GM12878 (cell line): ENCODE results near the gene FAM229A. TPM values are rescaled to one million over a fixed set of nuclear protein-coding genes. Genes with fewer than 3 reads are reported as not detected.

ENCODE experiments used
- ATAC-seq: fragments of 200-7000 bp; cut with Tn5 transposase; 3 replicates; pipeline ENCODE4 v1.9.1; 2020; ENCODE audit warnings: mild to moderate bottlenecking, moderate library complexity
- BruUV-seq: library from RNA; stranded (reverse); fragments of 400-500 nt; replicated peaks from 2 replicates; lab custom pipeline; 2021; lab: Mats Ljungman, UMichigan
- CTCF ChIA-PET: fragments of 300-600 bp; sonication (Branson Sonifier 250); formaldehyde crosslinking; extraction: SDS; loops from one replicate; lab custom pipeline; 2021; ENCODE audit warnings: inconsistent platforms; lab: Yijun Ruan, JAX
- POLR2A ChIA-PET: fragments of 350-600 bp; formaldehyde crosslinking; extraction: SDS; loops from one replicate; lab custom pipeline; 2021; ENCODE audit warnings: inconsistent platforms; lab: Charles Lee
- RAD21 ChIA-PET: fragments of 300-600 bp; sonication (Branson Sonifier 250); formaldehyde crosslinking; loops from one replicate; lab custom pipeline; 2023; ENCODE audit warnings: antibody characterized with exemption; ENCODE audit not compliant: unreplicated experiment; lab: Charles Lee
- SMC1A ChIA-PET: fragments of 300-600 bp; sonication (Branson Sonifier 250); formaldehyde crosslinking; loops from one replicate; lab custom pipeline; 2023; ENCODE audit not compliant: unreplicated experiment, uncharacterized antibody; lab: Charles Lee
- DNase-seq: peaks from one replicate; pipeline ENCODE4 v3.0.0-alpha.2; 2011; ENCODE audit warnings: low read depth, low spot score
- FAIRE-seq: peaks from 3 replicates; lab custom pipeline; 2011; peaks lifted over from hg19 to GRCh38; lab: Jason Lieb, UNC
- H2AFZ ChIP-seq: 2 replicates; pipeline ENCODE4 v1.6.0; 2011; ENCODE audit warnings: low read depth, low read length, control low read depth; ENCODE audit not compliant: control insufficient read depth
- H3K27ac ChIP-seq: 2 replicates; pipeline ENCODE4 v1.5.1; 2011; ENCODE audit warnings: control low read depth; ENCODE audit not compliant: control insufficient read depth, insufficient read depth
- H3K27me3 ChIP-seq, 2 experiments: replicated peaks in 1 of 2; 2 replicates each; pipeline versions ENCODE4 v1.6.0 to v1.6.1; 2011; ENCODE audit warnings: low read length in 1 of 2; ENCODE audit not compliant: control insufficient read depth in 2 of 2, insufficient read depth in 2 of 2
- H3K36me3 ChIP-seq, 2 experiments: 2 replicates each; pipeline ENCODE4 v1.5.1; 2011; ENCODE audit warnings: low read length in 1 of 2; ENCODE audit not compliant: control insufficient read depth in 2 of 2, insufficient read depth in 2 of 2
- H3K4me1 ChIP-seq: 2 replicates; pipeline ENCODE4 v1.6.1; 2011; ENCODE audit warnings: mild to moderate bottlenecking, low read length, moderate library complexity, mixed read lengths; ENCODE audit not compliant: control insufficient read depth, insufficient read depth
- H3K4me2 ChIP-seq: 2 replicates; pipeline ENCODE4 v1.6.0; 2011; ENCODE audit warnings: control low read depth; ENCODE audit not compliant: control insufficient read depth, insufficient read depth
- H3K4me3 ChIP-seq: fragments of 200-600 bp; sonication (generic); 2 replicates; pipeline ENCODE4 v1.5.1; 2016
- H3K79me2 ChIP-seq: 2 replicates; pipeline ENCODE4 v1.6.0; 2011; ENCODE audit warnings: low read length; ENCODE audit not compliant: control insufficient read depth, insufficient read depth
- H3K9ac ChIP-seq: 2 replicates; pipeline ENCODE4 v1.8.0; 2011; ENCODE audit warnings: low read length, control low read depth, mixed read lengths; ENCODE audit not compliant: control insufficient read depth, insufficient read depth
- H3K9me3 ChIP-seq: replicated peaks from 3 replicates; pipeline ENCODE4 v1.5.1; 2011; ENCODE audit warnings: mild to moderate bottlenecking, low read length; ENCODE audit not compliant: control insufficient read depth, insufficient read depth
- H4K20me1 ChIP-seq: 2 replicates; pipeline ENCODE4 v1.6.0; 2011; ENCODE audit not compliant: control insufficient read depth, insufficient read depth
- BHLHE40 ChIP-seq, 2 experiments: fragments of 450-650 bp in 1 of 2; IDR thresholded peaks; 2 replicates each; pipeline ENCODE4 v1.6.1; 2011 to 2017; ENCODE audit warnings: low read depth in 2 of 2, borderline replicate concordance in 1 of 2, improper control_type of control experiment in 1 of 2, low read length in 1 of 2, mild to moderate bottlenecking in 1 of 2
- CEBPB ChIP-seq, 2 experiments: fragments of 150-350 bp in 1 of 2; IDR thresholded peaks; 2 replicates each; pipeline ENCODE4 v1.6.1; 2012 to 2014; ENCODE audit warnings: low read depth in 2 of 2, low read length in 2 of 2, borderline replicate concordance in 1 of 2, inconsistent platforms in 1 of 2
- E4F1 ChIP-seq: fragments of 450-650 bp; IDR thresholded peaks from 2 replicates; pipeline ENCODE4 v1.6.1; 2018; ENCODE audit warnings: borderline replicate concordance, mild to moderate bottlenecking; ENCODE audit not compliant: partially characterized antibody
- ETV6 ChIP-seq, 2 experiments: fragments of 450-650 bp in 1 of 2; IDR thresholded peaks in 1 of 2; conservative IDR thresholded peaks in 1 of 2; 2 replicates each; pipeline ENCODE4 v1.6.1; 2014; ENCODE audit warnings: antibody characterized with exemption in 1 of 2, borderline replicate concordance in 1 of 2, low read depth in 1 of 2, mild to moderate bottlenecking in 1 of 2, moderate library complexity in 1 of 2
- HDAC2 ChIP-seq: fragments of 200-600 bp; sonication (generic); IDR thresholded peaks from 2 replicates; pipeline ENCODE4 v1.6.1; 2017
- IKZF1 ChIP-seq: fragments of 450-650 bp; conservative IDR thresholded peaks from 2 replicates; pipeline ENCODE4 v1.6.1; 2017; ENCODE audit warnings: antibody characterized with exemption, mild to moderate bottlenecking
- JUNB ChIP-seq: IDR thresholded peaks from 2 replicates; pipeline ENCODE4 v1.6.1; 2016; ENCODE audit warnings: antibody characterized with exemption, mild to moderate bottlenecking
- KDM1A ChIP-seq: fragments of 200-600 bp; sonication (generic); IDR thresholded peaks from 2 replicates; pipeline ENCODE4 v1.6.1; 2016; ENCODE audit warnings: borderline replicate concordance
- KLF5 ChIP-seq: fragments of 450-650 bp; IDR thresholded peaks from 2 replicates; pipeline ENCODE4 v1.6.1; 2014; ENCODE audit warnings: mild to moderate bottlenecking; ENCODE audit not compliant: partially characterized antibody
- MTA3 ChIP-seq: IDR thresholded peaks from 2 replicates; pipeline ENCODE4 v1.6.1; 2012; ENCODE audit warnings: low read length, inconsistent platforms, borderline replicate concordance
- MYC ChIP-seq: IDR thresholded peaks from 2 replicates; pipeline ENCODE4 v1.6.1; 2011; ENCODE audit warnings: mild to moderate bottlenecking, low read length, moderate library complexity, inconsistent platforms; ENCODE audit not compliant: insufficient read depth, insufficient replicate concordance, insufficient read length, severe bottlenecking
- NFYA ChIP-seq: IDR thresholded peaks from 2 replicates; pipeline ENCODE4 v1.6.1; 2011; ENCODE audit warnings: low read depth, mild to moderate bottlenecking, low read length, improper control_type of control experiment, borderline replicate concordance
- NR2C2 ChIP-seq: IDR thresholded peaks from 2 replicates; pipeline ENCODE4 v1.6.1; 2011; ENCODE audit warnings: borderline replicate concordance, low read depth; ENCODE audit not compliant: control insufficient read depth, insufficient read length
- PAX5 ChIP-seq: IDR thresholded peaks from 2 replicates; pipeline ENCODE4 v1.6.1; 2011; ENCODE audit warnings: low read depth, low read length, borderline replicate concordance
- PAX8 ChIP-seq: fragments of 450-650 bp; IDR thresholded peaks from 2 replicates; pipeline ENCODE4 v1.6.1; 2017; ENCODE audit warnings: mild to moderate bottlenecking, moderate library complexity
- POLR2A ChIP-seq: IDR thresholded peaks from 2 replicates; pipeline ENCODE4 v1.6.1; 2011; ENCODE audit warnings: low read depth, mild to moderate bottlenecking, low read length
- POLR2AphosphoS2 ChIP-seq: IDR thresholded peaks from 2 replicates; pipeline ENCODE4 v1.6.1; 2011; ENCODE audit warnings: low read depth, mild to moderate bottlenecking, low read length, improper control_type of control experiment, moderate library complexity
- RCOR1 ChIP-seq: conservative IDR thresholded peaks from 2 replicates; pipeline ENCODE4 v1.6.1; 2012; ENCODE audit warnings: low read depth, low read length, improper control_type of control experiment
- SP1 ChIP-seq: IDR thresholded peaks from one replicate; pipeline ENCODE4 v1.6.1; 2011; ENCODE audit warnings: low read depth, low read length
- SPI1 ChIP-seq: IDR thresholded peaks from 2 replicates; pipeline ENCODE4 v1.6.1; 2011; ENCODE audit warnings: low read depth, mild to moderate bottlenecking, low read length, moderate library complexity, borderline replicate concordance; ENCODE audit not compliant: insufficient read depth
- TBL1XR1 ChIP-seq: IDR thresholded peaks from 2 replicates; pipeline ENCODE4 v1.6.1; 2012; ENCODE audit warnings: low read depth, low read length, improper control_type of control experiment
- TCF12 ChIP-seq: IDR thresholded peaks from 2 replicates; pipeline ENCODE4 v1.6.1; 2011; ENCODE audit warnings: low read depth, mild to moderate bottlenecking, low read length
- YY1 ChIP-seq: IDR thresholded peaks from 2 replicates; pipeline ENCODE4 v1.6.1; 2011; ENCODE audit warnings: low read depth, mild to moderate bottlenecking, low read length
- WGBS: methylation state at CpG from one replicate; pipeline ENCODE4 v1.1.6; 2016; ENCODE audit warnings: low lambda C conversion rate; ENCODE audit not compliant: insufficient replicate concordance, insufficient coverage; ENCODE audit errors: missing lambda C conversion rate; 5-methylcytosine and 5-hydroxymethylcytosine counted together
- in situ Hi-C: fragments of 300-500 bp; cut with MboI; formaldehyde crosslinking; loops from 9 replicates; pipeline ENCODE4 v1.14.3; 2018; ENCODE audit warnings: mixed read lengths
- intact Hi-C: fragments of 100-400 bp; cut with micrococcal nuclease; formaldehyde crosslinking; loops from one replicate; pipeline ENCODE4 v1.14.2; 2022; ENCODE audit not compliant: unreplicated experiment
- polyA plus RNA-seq, 11 experiments: library from polyadenylated mRNA; depleted of rRNA in 4 of 11; unstranded in 6 of 11; stranded (reverse) in 5 of 11; fragments of >200 nt; fragmentation: Nextera tagmentation in 4 of 11; fragmentation: Illumina TruSeq in 1 of 11; extraction: Ambion mirVana in 4 of 11; extraction: Trizol in 1 of 11; gene quantifications; 1 replicate in 1 of 11; 2 replicates in 10 of 11; pipeline versions ENCODE4 v1.2.1 to v1.2.3, GENCODE V29; 2011 to 2016; ENCODE audit warnings: inconsistent platforms in 2 of 11, missing spikeins in 2 of 11, low read depth in 1 of 11
- total RNA-seq, 4 experiments: library from RNA; depleted of rRNA in 3 of 4; stranded (reverse); fragments of >200 nt in 3 of 4; fragmentation: Illumina TruSeq in 1 of 4; extraction: Trizol in 1 of 4; gene quantifications; 2 replicates each; pipeline versions ENCODE4 v1.2.1 to v1.2.3, GENCODE V29; 2013 to 2021

Gene FAM229A
- total and polyA plus RNA-seq, 10 of the 15 experiments (the other 5 are each of a cell fraction or from before 2014, with no cell fraction given), result 0.02 to 5.3 (median 1.4) TPM; not detected in 1

- Histone ChIP-seq H3K4me3 (peak overlapping the region; percentile 72; the same call in 1 of the 2 replicates), H3K4me2 (peak overlapping the region; percentile 74), H3K79me2 (no peaks in the 10 kb centered on the region; the same call in 1 of the 2 replicates), H2AFZ (peak overlapping the region; percentile 90), H3K9ac (peak overlapping the region; percentile 85; the same call in 1 of the 2 replicates), H3K27ac (peak overlapping the region; percentile 56), H3K27me3 (no peaks in the 10 kb centered on the region), H3K36me3 (no peaks in the 10 kb centered on the region), H4K20me1 (no peaks in the 10 kb centered on the region), H3K9me3 (no peaks in the 10 kb centered on the region), H3K4me1 (peaks cover 14% of the 10 kb centered on the region)
- DNase-seq, result no peak
- intact Hi-C loops, result loop anchor here (2.0 kb wide), 1 partner anchor 14 kb away; the partner anchor contains the start of gene MARCKSL1
- peak; percentile 75 for ATAC-seq
- ChIA-PET POLR2A (interaction anchor here (0.6 to 5.1 kb wide), 7 partner anchors 11 to 46 kb away, joined by 3 to 46 read pairs (median 4); partner anchors contain the start of genes BSDC1 and MARCKSL1), RAD21 (interaction anchor here (0.6 to 2.8 kb wide), 2 partner anchors 14 to 18 kb away, joined by 3 to 18 read pairs; partner anchors contain the start of gene MARCKSL1), SMC1A (interaction anchor here (0.6 to 3.6 kb wide), 6 partner anchors 14 to 247 kb away, joined by 3 to 16 read pairs (median 3); partner anchors contain the start of genes HDAC1 and MARCKSL1), CTCF (interaction anchor here (0.8 to 3.0 kb wide), 7 partner anchors 10 to 135 kb away, joined by 3 to 8 read pairs (median 4); partner anchors contain the start of genes BSDC1 and MARCKSL1)
- BruUV-seq, result no TSS peak
- in situ Hi-C loops, result no loop called here
- 40% methylated on average over 18 of the region's 28 CpGs for WGBS
- FAIRE-seq, result no peak
- no peak for TF ChIP-seq KLF5
- no peak for TF ChIP-seq RCOR1
- TF ChIP-seq NFYA, result no peak
- no peak for TF ChIP-seq JUNB
- no peak for TF ChIP-seq PAX8
- no peak for TF ChIP-seq E4F1
- TF ChIP-seq MTA3, result no peak
- TF ChIP-seq NR2C2, result no peak
- no peak for TF ChIP-seq IKZF1
- TF ChIP-seq TBL1XR1, result no peak
- TF ChIP-seq CEBPB (IDR thresholded peaks at IDR 0.05; ENCODE audit: borderline replicate concordance in 1 of 2, low read depth in 2 of 2, low read length in 2 of 2), result no peak
- TF ChIP-seq TCF12, result no peak
- TF ChIP-seq POLR2A, result 0 out of 2 replicates have a peak, but pooled peaks have one; percentile 45
- TF ChIP-seq ETV6 (conservative IDR thresholded peaks at IDR 0.05 in 1 of 2, IDR thresholded peaks at IDR 0.05 in 1 of 2; ENCODE audit: borderline replicate concordance in 1 of 2, low read depth in 1 of 2), result no peak
- TF ChIP-seq POLR2AphosphoS2, result no peak
- no peak for TF ChIP-seq MYC
- TF ChIP-seq YY1, result no peak
- no peak for TF ChIP-seq PAX5
- no peak for TF ChIP-seq SP1
- no peak for TF ChIP-seq HDAC2
- no peak for TF ChIP-seq KDM1A
- peak in 1 of 2 experiments; percentile 12; a peak in 2 of 4 replicates for TF ChIP-seq BHLHE40 (IDR thresholded peaks at IDR 0.05; ENCODE audit: borderline replicate concordance in 1 of 2, low read depth in 2 of 2, low read length in 1 of 2)
- no peak for TF ChIP-seq SPI1
Observed at GRCh38 chr1:32350785-32351398, 11.4 kb downstream of the FAM229A start.
